Neural cell (in vitro differentiated cells): ENCODE measurements around the gene GNG13. TPM values are rescaled to one million over a fixed set of nuclear protein-coding genes. Genes with fewer than 3 reads are reported as not detected.

Source experiments
- H2AFZ ChIP-seq: fragments of 200-600, 300-800 bp; sonication (generic), shearing (Covaris generic); 2 replicates; pipeline ENCODE4 v1.6.0; 2014; ENCODE audit warnings: low read depth, mild to moderate bottlenecking, antibody characterized with exemption, low read length, moderate library complexity
- H3F3A ChIP-seq: fragments of 200-600 bp; shearing (Covaris generic); 2 replicates; pipeline ENCODE4 v1.6.1; 2016; ENCODE audit warnings: mild to moderate bottlenecking, moderate library complexity, mixed read lengths, antibody characterized with exemption, low read length; ENCODE audit not compliant: insufficient read depth, poor library complexity, severe bottlenecking
- H3K27ac ChIP-seq: fragments of 200-600, 300-800 bp; sonication (generic), shearing (Covaris generic); 2 replicates; pipeline ENCODE4 v1.5.1; 2014; ENCODE audit warnings: mild to moderate bottlenecking, low read length, moderate library complexity
- H3K27me3 ChIP-seq: fragments of 300-800, 200-600 bp; sonication (generic), shearing (Covaris generic); 2 replicates; pipeline ENCODE4 v1.6.0; 2014; ENCODE audit warnings: mild to moderate bottlenecking, low read depth, low read length, moderate library complexity; ENCODE audit not compliant: insufficient read depth
- H3K36me3 ChIP-seq: fragments of 300-800, 200-600 bp; sonication (generic), shearing (Covaris generic); 2 replicates; pipeline ENCODE4 v1.5.1; 2014; ENCODE audit warnings: mild to moderate bottlenecking, antibody characterized with exemption, low read length, moderate library complexity; ENCODE audit not compliant: insufficient read depth
- H3K4me2 ChIP-seq: fragments of 300-800, 200-600 bp; sonication (generic), shearing (Covaris generic); 2 replicates; pipeline ENCODE4 v1.6.0; 2014; ENCODE audit warnings: mild to moderate bottlenecking, low read length
- H3K4me3 ChIP-seq: fragments of 300-800, 200-600 bp; sonication (generic), shearing (Covaris generic); 2 replicates; pipeline ENCODE4 v1.5.1; 2014; ENCODE audit warnings: mild to moderate bottlenecking, low read length, moderate library complexity
- H3K79me2 ChIP-seq: fragments of 200-600 bp; shearing (Covaris generic); replicated peaks from 2 replicates; pipeline ENCODE4 v1.6.0; 2014; ENCODE audit warnings: mild to moderate bottlenecking, low read length, moderate library complexity; ENCODE audit not compliant: insufficient read depth
- H3K9ac ChIP-seq: fragments of 300-800, 200-600 bp; sonication (generic), shearing (Covaris generic); 2 replicates; pipeline ENCODE4 v1.6.1; 2016; ENCODE audit warnings: mild to moderate bottlenecking, low read length, mixed read lengths
- H3K9me2 ChIP-seq: fragments of 200-600 bp; shearing (Covaris generic); 2 replicates; pipeline ENCODE4 v1.6.1; 2016; ENCODE audit warnings: mild to moderate bottlenecking, low read length, mixed read lengths; ENCODE audit not compliant: insufficient read depth
- H3K9me3 ChIP-seq: fragments of 200-600, 300-800 bp; sonication (generic), shearing (Covaris generic); 2 replicates; pipeline ENCODE4 v1.6.1; 2016; ENCODE audit warnings: mild to moderate bottlenecking, mixed run types, low read length, moderate library complexity, mixed read lengths
- H4K20me1 ChIP-seq: fragments of 200-600 bp; shearing (Covaris generic); 2 replicates; pipeline ENCODE4 v1.6.1; 2016; ENCODE audit warnings: mild to moderate bottlenecking, mixed run types; ENCODE audit not compliant: insufficient read depth
- EP300 ChIP-seq: fragments of 450-650 bp; conservative IDR thresholded peaks from 2 replicates; pipeline ENCODE4 v1.6.1; 2014; ENCODE audit warnings: antibody characterized with exemption, mild to moderate bottlenecking, moderate library complexity; ENCODE audit not compliant: poor library complexity, severe bottlenecking
- EZH2 ChIP-seq: fragments of 200-600, 300-800 bp; shearing (Covaris generic), sonication (generic); IDR thresholded peaks from 2 replicates; pipeline ENCODE4 v1.6.1; 2014; ENCODE audit warnings: antibody characterized with exemption, low read length, borderline replicate concordance, mild to moderate bottlenecking; ENCODE audit not compliant: insufficient read depth, poor library complexity, severe bottlenecking
- MXI1 ChIP-seq: fragments of 450-650 bp; conservative IDR thresholded peaks from 2 replicates; pipeline ENCODE4 v1.6.1; 2014; ENCODE audit warnings: antibody characterized with exemption, mild to moderate bottlenecking; ENCODE audit not compliant: poor library complexity, severe bottlenecking
- POLR2AphosphoS5 ChIP-seq: IDR thresholded peaks from 2 replicates; pipeline ENCODE4 v1.6.1; 2012
- RAD21 ChIP-seq: fragments of 450-650 bp; conservative IDR thresholded peaks from 2 replicates; pipeline ENCODE4 v1.6.1; 2014; ENCODE audit warnings: antibody characterized with exemption, mild to moderate bottlenecking, moderate library complexity
- SMC3 ChIP-seq: fragments of 450-650 bp; conservative IDR thresholded peaks from 2 replicates; pipeline ENCODE4 v1.6.1; 2014; ENCODE audit warnings: antibody characterized with exemption, mild to moderate bottlenecking, moderate library complexity; ENCODE audit not compliant: poor library complexity
- TAF1 ChIP-seq: IDR thresholded peaks from 2 replicates; pipeline ENCODE4 v1.6.1; 2012; ENCODE audit warnings: low read depth
- polyA plus RNA-seq: library from polyadenylated mRNA; depleted of rRNA; stranded (reverse); fragments of >200 nt; gene quantifications from 2 replicates; pipeline ENCODE4 v1.2.3, GENCODE V29; 2014
- TF ChIP-seq, protein P1 (sequence below): fragments of 450-650 bp; IDR thresholded peaks from 2 replicates; pipeline ENCODE4 v1.5.1; 2014; ENCODE audit warnings: antibody characterized with exemption, mild to moderate bottlenecking, moderate library complexity; ENCODE audit not compliant: poor library complexity, severe bottlenecking
- TF ChIP-seq, protein P2 (sequence below): IDR thresholded peaks from 2 replicates; pipeline ENCODE4 v1.6.1; 2012; ENCODE audit warnings: borderline replicate concordance

GNG13 gene
- polyA plus RNA-seq, 1 donor from 2014 or later: not detected

DNA sequence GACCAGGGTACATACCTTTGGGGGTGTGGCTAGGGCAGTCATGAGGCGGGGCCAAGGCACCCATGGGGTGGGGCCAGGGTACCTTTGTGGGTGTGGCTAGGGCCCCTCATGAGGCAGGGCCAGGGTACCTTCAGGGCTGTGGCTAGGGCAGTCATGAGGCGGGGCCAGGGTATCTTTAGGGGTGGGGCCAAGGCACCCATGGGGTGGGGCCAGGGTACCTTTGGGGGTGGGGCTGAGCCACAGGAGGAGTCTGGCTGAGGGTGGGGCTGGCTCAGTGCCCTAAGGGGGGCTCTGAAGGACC is 3.5 kb downstream of the GNG13 start:
- Histone ChIP-seq H3K4me2 (no peak overlapping the region), H3K36me3 (no peaks in the 10 kb centered on the region), H4K20me1 (no peaks in the 10 kb centered on the region), H3K79me2 (no peaks in the 10 kb centered on the region), H3K9ac (no peak overlapping the region), H3K4me3 (no peak overlapping the region), H3K27me3 (peaks cover 15% of the 10 kb centered on the region), H2AFZ (no peak overlapping the region), H3K27ac (no peak overlapping the region), H3F3A (no peaks in the 10 kb centered on the region), H3K9me3 (no peaks in the 10 kb centered on the region), H3K9me2 (no peaks in the 10 kb centered on the region)
- TF ChIP-seq POLR2AphosphoS5: no peak
- no peak for TF ChIP-seq RAD21
- no peak for TF ChIP-seq TAF1
- TF ChIP-seq EZH2: no peak
- TF ChIP-seq, protein P1, sequence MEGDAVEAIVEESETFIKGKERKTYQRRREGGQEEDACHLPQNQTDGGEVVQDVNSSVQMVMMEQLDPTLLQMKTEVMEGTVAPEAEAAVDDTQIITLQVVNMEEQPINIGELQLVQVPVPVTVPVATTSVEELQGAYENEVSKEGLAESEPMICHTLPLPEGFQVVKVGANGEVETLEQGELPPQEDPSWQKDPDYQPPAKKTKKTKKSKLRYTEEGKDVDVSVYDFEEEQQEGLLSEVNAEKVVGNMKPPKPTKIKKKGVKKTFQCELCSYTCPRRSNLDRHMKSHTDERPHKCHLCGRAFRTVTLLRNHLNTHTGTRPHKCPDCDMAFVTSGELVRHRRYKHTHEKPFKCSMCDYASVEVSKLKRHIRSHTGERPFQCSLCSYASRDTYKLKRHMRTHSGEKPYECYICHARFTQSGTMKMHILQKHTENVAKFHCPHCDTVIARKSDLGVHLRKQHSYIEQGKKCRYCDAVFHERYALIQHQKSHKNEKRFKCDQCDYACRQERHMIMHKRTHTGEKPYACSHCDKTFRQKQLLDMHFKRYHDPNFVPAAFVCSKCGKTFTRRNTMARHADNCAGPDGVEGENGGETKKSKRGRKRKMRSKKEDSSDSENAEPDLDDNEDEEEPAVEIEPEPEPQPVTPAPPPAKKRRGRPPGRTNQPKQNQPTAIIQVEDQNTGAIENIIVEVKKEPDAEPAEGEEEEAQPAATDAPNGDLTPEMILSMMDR: no peak
- no peak for TF ChIP-seq EP300
- TF ChIP-seq SMC3: no peak
- TF ChIP-seq, protein P2, sequence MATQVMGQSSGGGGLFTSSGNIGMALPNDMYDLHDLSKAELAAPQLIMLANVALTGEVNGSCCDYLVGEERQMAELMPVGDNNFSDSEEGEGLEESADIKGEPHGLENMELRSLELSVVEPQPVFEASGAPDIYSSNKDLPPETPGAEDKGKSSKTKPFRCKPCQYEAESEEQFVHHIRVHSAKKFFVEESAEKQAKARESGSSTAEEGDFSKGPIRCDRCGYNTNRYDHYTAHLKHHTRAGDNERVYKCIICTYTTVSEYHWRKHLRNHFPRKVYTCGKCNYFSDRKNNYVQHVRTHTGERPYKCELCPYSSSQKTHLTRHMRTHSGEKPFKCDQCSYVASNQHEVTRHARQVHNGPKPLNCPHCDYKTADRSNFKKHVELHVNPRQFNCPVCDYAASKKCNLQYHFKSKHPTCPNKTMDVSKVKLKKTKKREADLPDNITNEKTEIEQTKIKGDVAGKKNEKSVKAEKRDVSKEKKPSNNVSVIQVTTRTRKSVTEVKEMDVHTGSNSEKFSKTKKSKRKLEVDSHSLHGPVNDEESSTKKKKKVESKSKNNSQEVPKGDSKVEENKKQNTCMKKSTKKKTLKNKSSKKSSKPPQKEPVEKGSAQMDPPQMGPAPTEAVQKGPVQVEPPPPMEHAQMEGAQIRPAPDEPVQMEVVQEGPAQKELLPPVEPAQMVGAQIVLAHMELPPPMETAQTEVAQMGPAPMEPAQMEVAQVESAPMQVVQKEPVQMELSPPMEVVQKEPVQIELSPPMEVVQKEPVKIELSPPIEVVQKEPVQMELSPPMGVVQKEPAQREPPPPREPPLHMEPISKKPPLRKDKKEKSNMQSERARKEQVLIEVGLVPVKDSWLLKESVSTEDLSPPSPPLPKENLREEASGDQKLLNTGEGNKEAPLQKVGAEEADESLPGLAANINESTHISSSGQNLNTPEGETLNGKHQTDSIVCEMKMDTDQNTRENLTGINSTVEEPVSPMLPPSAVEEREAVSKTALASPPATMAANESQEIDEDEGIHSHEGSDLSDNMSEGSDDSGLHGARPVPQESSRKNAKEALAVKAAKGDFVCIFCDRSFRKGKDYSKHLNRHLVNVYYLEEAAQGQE: no peak
- TF ChIP-seq MXI1: no peak

DNA sequence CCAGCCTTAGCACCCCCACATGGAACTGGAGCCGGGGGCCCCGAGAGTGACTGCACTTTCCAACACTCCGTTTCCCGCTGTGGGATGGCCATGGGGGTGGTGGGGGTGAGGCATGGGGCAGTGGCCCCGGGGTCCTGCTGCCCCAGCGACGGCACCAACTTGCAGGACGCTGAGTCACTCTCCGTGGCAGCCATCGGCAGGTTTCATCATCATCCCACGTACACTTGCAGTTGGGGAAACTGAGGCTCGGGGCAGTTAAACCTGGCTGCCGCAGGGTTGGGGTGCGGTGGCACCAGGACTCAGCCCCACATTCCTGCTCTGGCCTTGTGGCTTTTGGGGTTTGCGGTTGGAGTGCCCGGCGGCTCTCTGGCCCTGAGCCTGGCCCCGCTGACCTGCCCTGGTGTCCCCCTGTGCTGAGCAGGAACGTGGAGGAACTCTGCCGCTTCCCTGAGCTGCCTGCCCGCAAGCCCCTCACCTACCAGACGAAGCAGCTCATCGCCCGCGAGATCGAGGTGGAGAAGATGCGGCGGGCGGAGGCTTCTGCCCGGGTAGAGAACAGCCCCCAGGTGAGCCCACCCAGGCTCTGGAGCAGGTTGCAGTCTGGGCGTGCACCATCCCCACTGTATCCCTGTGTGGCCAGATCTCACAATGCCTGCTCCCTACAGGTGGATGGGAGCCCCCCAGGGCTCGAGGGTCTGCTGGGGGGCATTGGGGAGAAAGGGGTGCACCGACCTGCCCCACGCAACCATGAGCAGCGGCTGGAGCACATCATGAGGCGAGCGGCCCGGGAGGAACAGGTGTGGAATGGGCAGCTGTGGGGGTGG is 4.0 kb downstream of the GNG13 start:
- Histone ChIP-seq H3K9ac (no peak overlapping the region), H3K27ac (no peak overlapping the region), H3K9me3 (no peaks in the 10 kb centered on the region), H3K4me3 (no peak overlapping the region), H3K4me2 (no peak overlapping the region), H2AFZ (no peak overlapping the region), H3K27me3 (peaks cover 15% of the 10 kb centered on the region), H3K79me2 (no peaks in the 10 kb centered on the region), H3K36me3 (no peaks in the 10 kb centered on the region), H4K20me1 (no peaks in the 10 kb centered on the region), H3F3A (no peaks in the 10 kb centered on the region), H3K9me2 (no peaks in the 10 kb centered on the region)
- no peak for TF ChIP-seq RAD21
